Uterus (tissue), 2 donors: Measurements from ENCODE around the gene TTLL3.

Experiments used
- CTCF ChIP-seq, 4 experiments: fragments of 200-600 bp in 2 of 4; fragments of 450-650 bp in 2 of 4; sonication (generic) in 2 of 4; IDR thresholded peaks; one replicate each; pipeline ENCODE4 v1.5.1; 2016 to 2019; ENCODE audit warnings: antibody characterized with exemption in 4 of 4, mild to moderate bottlenecking in 2 of 4, moderate library complexity in 1 of 4
- POLR2A ChIP-seq, 2 donors: fragments of 450-650 bp; IDR thresholded peaks; one replicate each; pipeline ENCODE4 v1.6.1; 2016; ENCODE audit warnings: antibody characterized with exemption in 2 of 2, mild to moderate bottlenecking in 1 of 2, moderate library complexity in 1 of 2

- TF ChIP-seq CTCF (IDR thresholded peaks at IDR 0.05), result no peak
- no peak for TF ChIP-seq POLR2A (IDR thresholded peaks at IDR 0.05)
These were observed 51.6 kb downstream of the TTLL3 start for GRCh38 chr3:9861626-9862130.
